ENCODE results near the gene RETREG1.
A peak's percentile ranks its signal among the peaks of the same experiment; 100 is the strongest.
"Not testable (repeated sequence)": the region's sequence is repeated elsewhere in the genome, so short reads cannot be mapped to it uniquely, and the experiment has no call there.

The RETREG1 gene

GRCh38 chr5:16615741-16616535 is 859 bp downstream of the RETREG1 start:
- no peak for DNase-seq

GRCh38 chr5:16612007-16612406 is 4.8 kb downstream of the RETREG1 start:
- no peak for DNase-seq

GRCh38 chr5:16610896-16611295 is 5.9 kb downstream of the RETREG1 start:
- DNase-seq = not testable (repeated sequence)

DNA sequence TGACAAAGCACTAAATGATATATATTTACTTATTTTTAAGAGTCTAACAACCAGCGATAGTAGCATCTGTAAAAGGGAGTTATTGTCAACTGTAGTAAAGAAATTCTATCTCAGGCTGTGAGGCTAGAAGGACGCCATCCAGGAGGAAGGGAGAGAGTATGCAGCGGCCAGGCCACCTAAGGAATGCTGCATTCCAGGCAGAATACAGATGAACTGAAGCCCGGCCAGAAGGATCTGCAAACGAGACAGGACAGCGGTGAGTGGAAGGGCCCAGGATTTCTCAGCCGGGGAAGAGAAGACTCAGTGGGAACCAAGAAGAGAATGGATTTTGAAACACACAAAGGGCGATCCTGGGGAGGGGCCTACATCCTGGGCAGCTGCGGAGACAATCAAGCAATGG is 7.4 kb downstream of the RETREG1 start:
- no peak for DNase-seq

GRCh38 chr5:16606628-16607027 is 10.2 kb downstream of the RETREG1 start:
- DNase-seq = no peak

- no peak for DNase-seq
Measured at GRCh38 chr5:16603701-16604100, 13.1 kb downstream of the RETREG1 start.

- DNase-seq = no peak
Measured at GRCh38 chr5:16603295-16603694, 13.5 kb downstream of the RETREG1 start.

GRCh38 chr5:16602182-16602581 is 14.6 kb downstream of the RETREG1 start:
- no peak for DNase-seq

DNA sequence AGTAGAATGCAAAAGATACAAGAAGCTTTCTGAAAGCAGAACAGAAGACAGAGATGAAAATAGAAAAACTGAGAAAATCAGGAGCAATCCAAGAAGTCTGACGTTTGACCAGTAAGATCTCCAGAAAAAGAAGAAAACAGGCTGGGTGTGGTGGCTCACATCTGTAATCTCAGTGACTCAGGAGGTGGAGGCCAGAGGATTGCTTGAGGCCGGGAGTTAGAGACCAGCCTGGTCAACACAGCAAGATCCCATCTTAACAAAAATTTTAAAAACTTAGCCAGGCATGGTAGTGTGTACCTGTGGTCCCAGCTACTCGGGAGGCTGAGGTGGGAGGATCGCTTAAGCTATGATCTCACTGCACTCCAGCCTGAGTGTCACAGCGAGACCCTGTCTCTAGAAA is 15.9 kb downstream of the RETREG1 start:
- no peak for DNase-seq

DNA sequence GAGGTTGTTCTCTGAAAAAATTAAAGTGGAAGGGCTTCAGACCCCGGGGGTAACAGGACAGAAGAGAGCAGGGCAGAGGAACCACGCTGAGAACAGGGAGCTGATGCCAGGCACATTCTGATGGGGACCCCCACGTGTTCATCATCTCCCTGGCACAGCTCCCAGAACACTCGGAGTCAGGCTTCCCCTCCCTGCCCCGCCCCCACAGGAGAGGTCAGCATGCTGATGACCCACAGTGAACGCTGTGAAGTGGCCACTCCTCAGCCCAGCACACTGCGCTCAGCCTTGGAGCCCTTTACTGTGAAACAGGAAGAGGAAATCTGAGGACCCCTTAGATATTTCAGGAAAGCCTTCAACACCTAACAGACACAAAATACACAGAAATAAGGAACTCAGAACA is 16.4 kb downstream of the RETREG1 start:
- DNase-seq = peak; percentile 26

- no peak for DNase-seq
Measured at GRCh38 chr5:16597946-16598694, 18.7 kb downstream of the RETREG1 start.

DNA sequence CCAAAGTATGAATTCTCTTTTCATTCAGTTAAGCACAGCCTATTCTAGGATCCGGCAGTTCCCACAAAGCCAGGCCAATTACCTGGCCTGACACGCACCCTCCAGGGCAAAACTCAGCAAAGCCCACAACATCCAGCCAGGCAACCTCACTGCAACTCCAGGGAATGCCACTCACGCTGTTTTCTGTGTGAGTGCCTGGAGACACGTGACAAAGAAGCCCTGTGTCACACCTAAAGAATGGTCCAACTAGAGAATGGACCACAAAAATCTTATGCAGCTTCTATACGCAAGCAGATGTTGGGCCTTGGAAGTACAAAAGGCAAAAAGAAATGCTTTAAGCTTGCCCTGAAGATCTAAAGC is 20.2 kb downstream of the RETREG1 start:
- DNase-seq = no peak

- no peak for DNase-seq
Measured at GRCh38 chr5:16595881-16596580, 20.8 kb downstream of the RETREG1 start.

DNA sequence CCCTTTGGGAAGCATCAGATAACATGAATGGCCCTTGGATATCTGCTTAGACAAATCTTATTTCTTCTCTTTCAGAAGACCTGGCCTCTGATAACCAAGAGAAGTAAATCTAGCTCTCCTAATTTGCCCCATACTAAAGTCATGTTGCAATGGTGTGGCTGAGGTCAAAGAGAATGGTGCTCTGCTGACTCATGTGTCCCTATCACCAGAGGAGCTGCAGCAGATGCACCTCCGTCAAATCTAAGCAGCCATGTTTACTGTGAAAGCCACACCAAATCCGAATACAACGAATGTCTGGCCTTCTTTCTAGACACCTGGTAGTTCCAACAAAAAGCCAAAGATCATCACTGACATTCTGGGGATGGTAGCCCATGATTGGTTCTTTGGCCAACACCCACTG is 23.2 kb downstream of the RETREG1 start:
- DNase-seq = no peak

DNA sequence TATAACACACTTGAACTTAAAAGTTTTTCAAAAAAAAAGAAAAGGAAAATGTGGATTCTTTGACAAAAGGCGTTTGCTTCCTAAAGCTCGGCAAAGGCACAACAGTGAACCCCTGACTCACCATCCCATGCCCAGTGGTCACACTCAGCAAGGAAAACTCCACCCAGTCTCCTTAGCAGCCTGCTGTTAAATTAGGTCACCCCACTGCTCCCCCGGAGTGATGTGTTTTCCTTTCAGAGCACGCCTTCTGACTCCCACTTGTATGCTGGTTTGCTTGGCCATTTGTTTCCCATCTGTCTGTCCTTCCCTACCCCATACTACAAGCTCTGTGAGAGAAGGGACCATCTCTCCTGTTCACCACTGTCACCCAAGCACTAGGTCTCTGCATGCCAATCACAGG is 23.8 kb downstream of the RETREG1 start:
- DNase-seq = peak; percentile 73

- no peak for DNase-seq
Measured at GRCh38 chr5:16592255-16592654, 24.5 kb downstream of the RETREG1 start.

DNA sequence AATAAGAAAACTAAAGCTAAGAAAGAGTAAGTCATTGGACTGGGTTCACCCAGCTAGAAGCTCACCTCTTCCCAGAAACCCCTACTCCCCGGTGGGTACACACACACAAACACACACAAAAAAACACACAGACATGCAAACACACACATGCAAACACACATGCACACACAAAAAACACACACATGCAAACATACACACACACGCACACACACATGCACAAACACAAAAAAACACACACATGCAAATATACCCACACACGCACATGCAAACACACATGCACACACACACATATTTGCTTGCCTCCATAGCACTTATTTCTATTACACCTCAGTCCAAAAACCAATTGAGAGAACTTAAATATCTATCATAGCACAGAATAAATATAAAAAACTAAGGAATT is 26.1 kb downstream of the RETREG1 start:
- no peak for DNase-seq

DNA sequence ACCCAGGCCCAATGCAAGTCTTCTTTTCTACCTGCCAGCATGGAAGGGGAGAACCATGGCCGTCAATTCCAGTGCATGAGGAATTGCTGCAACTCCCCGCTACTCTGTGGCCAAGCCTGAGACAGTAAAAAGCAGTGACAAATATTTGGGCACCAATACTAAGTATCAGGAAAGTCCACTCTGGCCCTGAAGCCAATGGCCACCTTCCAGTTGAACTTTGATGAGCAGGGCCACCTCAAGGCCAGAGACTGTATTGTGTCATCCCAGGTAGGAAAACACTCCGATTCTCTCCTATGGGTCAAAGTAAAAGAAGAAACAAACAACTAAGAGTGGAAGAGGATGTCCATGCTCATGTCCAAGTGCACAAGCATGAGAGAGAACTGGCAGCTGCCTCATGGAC is 27.1 kb downstream of the RETREG1 start:
- no peak for DNase-seq

GRCh38 chr5:16588434-16589214 is 28.2 kb downstream of the RETREG1 start:
- DNase-seq = no peak

DNA sequence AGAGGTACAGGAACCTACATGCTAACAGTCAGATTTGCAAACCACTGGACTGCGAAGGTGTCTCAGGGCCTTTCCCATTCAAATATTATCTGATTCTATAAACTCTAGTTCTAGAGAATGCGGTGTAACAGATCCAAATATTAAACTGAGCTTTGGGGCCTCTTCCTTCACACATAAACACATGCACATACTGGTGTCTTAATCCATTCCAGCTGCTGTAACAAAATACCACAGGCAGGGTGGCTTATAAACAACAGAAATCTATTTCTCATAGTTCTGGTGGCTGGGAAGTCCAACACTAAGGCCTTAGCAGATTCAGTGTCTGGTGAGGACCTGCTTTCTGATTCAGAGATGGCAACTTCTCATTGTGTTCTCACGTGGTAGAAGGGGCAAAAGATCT is 30.2 kb downstream of the RETREG1 start:
- DNase-seq = no peak

DNA sequence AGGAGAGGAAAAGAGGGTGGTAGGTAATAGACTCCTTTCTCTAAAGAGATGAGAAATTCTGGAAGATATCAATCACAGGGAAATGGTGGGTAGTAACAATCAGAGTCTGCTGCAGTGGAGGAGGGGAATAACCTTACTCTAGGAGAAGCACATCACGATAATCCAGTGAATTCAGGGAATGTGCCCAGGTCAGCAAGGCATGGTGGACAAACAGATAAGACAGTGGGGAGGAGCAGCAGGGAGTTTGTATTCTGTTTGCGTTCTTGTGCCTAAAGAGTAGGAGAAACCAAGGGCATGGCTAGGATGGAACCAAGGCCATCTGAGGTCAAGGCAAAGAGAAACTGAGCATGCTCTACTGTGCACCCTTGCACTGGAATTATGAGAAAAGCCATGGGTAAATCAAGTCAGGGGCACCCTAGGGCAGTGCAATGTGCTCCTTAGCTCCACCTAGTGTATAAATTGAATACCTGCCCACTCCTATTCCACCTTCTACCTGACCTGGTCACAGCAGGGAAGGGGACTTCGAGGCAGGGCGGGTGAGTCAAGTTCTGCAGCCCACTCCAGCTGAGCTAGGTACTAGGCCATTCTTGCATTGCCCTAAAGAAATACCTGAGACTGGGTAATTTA is 31.6 kb downstream of the RETREG1 start:
- peak; percentile 8 for DNase-seq

GRCh38 chr5:16582081-16582480 is 34.7 kb downstream of the RETREG1 start:
- DNase-seq = no peak

- DNase-seq = no peak
Measured at GRCh38 chr5:16580382-16580781, 36.4 kb downstream of the RETREG1 start.

All from kidney glomerular epithelial cell (primary cell).